HepG2 (cell line): ENCODE measurements around the gene RB1. TPM values are rescaled to one million over a fixed set of nuclear protein-coding genes. Genes with fewer than 3 reads are reported as not detected.

ENCODE experiments used
- ATAC-seq: fragments of 200-7000 bp; cut with Tn5 transposase; 3 replicates; pipeline ENCODE4 v1.9.1; 2020; ENCODE audit warnings: mild to moderate bottlenecking, moderate library complexity
- BruUV-seq: library from RNA; stranded (reverse); fragments of 400-500 nt; replicated peaks from 2 replicates; lab custom pipeline; 2021; lab: Mats Ljungman, UMichigan
- CTCF ChIA-PET: fragments of 300-600 bp; formaldehyde crosslinking; extraction: SDS; loops from one replicate; lab custom pipeline; 2021; ENCODE audit warnings: low total read pairs, inconsistent platforms, low intra/inter-chr PET ratio; lab: Yijun Ruan, JAX
- POLR2A ChIA-PET: fragments of 350-600 bp; sonication (Branson Sonifier 250); formaldehyde crosslinking; loops from one replicate; lab custom pipeline; 2020; ENCODE audit warnings: antibody characterized with exemption, inconsistent platforms; lab: Yijun Ruan, JAX
- DNase-seq: peaks from one replicate; pipeline ENCODE4 v3.0.0-alpha.2; 2015; ENCODE audit warnings: low spot score
- FAIRE-seq: peaks from 3 replicates; lab custom pipeline; 2011; peaks lifted over from hg19 to GRCh38; lab: Jason Lieb, UNC
- H2AFZ ChIP-seq: one replicate; pipeline ENCODE4 v1.6.1; 2011; ENCODE audit warnings: low read length, inconsistent platforms
- H3K27ac ChIP-seq: fragments of 300-600 bp; 3 replicates; pipeline ENCODE4 v1.8.0; 2011; ENCODE audit warnings: mixed run types, mild to moderate bottlenecking, mixed read lengths, low read length, inconsistent platforms; ENCODE audit not compliant: insufficient read depth; ENCODE audit errors: extremely low read length
- H3K27me3 ChIP-seq, 2 experiments: fragments of 200-600 bp in 1 of 2; 2 replicates in 1 of 2; 3 replicates in 1 of 2; pipeline versions ENCODE4 v1.6.0 to v1.8.0; 2011; ENCODE audit warnings: low read length in 2 of 2, mild to moderate bottlenecking in 2 of 2, moderate library complexity in 2 of 2, inconsistent platforms in 1 of 2; ENCODE audit not compliant: insufficient read depth in 2 of 2, control insufficient read depth in 1 of 2
- H3K36me3 ChIP-seq, 2 experiments: fragments of 200-600 bp in 1 of 2; replicated peaks in 1 of 2; 2 replicates in 1 of 2; 3 replicates in 1 of 2; pipeline versions ENCODE4 v1.5.1 to v1.8.0; 2011; ENCODE audit warnings: low read length in 2 of 2, inconsistent platforms in 1 of 2; ENCODE audit not compliant: insufficient read depth in 2 of 2, control insufficient read depth in 1 of 2
- H3K4me1 ChIP-seq: 2 replicates; pipeline ENCODE4 v1.5.1; 2012; ENCODE audit warnings: low read length, inconsistent platforms; ENCODE audit not compliant: insufficient read depth
- H3K4me2 ChIP-seq: 2 replicates; pipeline ENCODE4 v1.6.0; 2011; ENCODE audit warnings: low read depth, low read length, inconsistent platforms
- H3K4me3 ChIP-seq, 3 experiments: fragments of 200-600 bp in 1 of 3; sonication (generic), shearing (Covaris generic) in 1 of 3; replicated peaks in 1 of 3; 2 replicates each; pipeline ENCODE4 v1.5.1; 2011 to 2016; ENCODE audit warnings: low read length in 3 of 3, inconsistent platforms in 2 of 3, low read depth in 2 of 3, mild to moderate bottlenecking in 2 of 3, control low read depth in 1 of 3, mixed read lengths in 1 of 3; ENCODE audit not compliant: insufficient read depth in 1 of 3
- H3K79me2 ChIP-seq: one replicate; pipeline ENCODE4 v1.6.1; 2011; ENCODE audit warnings: low read length, inconsistent platforms; ENCODE audit not compliant: insufficient read depth
- H3K9ac ChIP-seq: 2 replicates; pipeline ENCODE4 v1.6.0; 2011; ENCODE audit warnings: mild to moderate bottlenecking, low read depth, low read length, inconsistent platforms; ENCODE audit not compliant: insufficient read depth
- H3K9me3 ChIP-seq: 2 replicates; pipeline ENCODE4 v1.5.1; 2012; ENCODE audit warnings: mild to moderate bottlenecking, low read length
- H4K20me1 ChIP-seq: 2 replicates; pipeline ENCODE4 v1.6.0; 2011; ENCODE audit warnings: inconsistent platforms, mild to moderate bottlenecking, low read length, moderate library complexity; ENCODE audit not compliant: insufficient read depth
- ATRX ChIP-seq: sonication (generic); formaldehyde crosslinking; IDR thresholded peaks from 2 replicates; pipeline ENCODE4 v1.4.0; 2020; ENCODE audit warnings: missing genetic modification reagents, borderline replicate concordance
- GTF3A ChIP-seq: sonication (generic); formaldehyde crosslinking; conservative IDR thresholded peaks from 2 replicates; pipeline ENCODE4 v1.4.0; 2020; ENCODE audit warnings: mild to moderate bottlenecking, missing genetic modification reagents
- MLLT10 ChIP-seq: sonication (generic); formaldehyde crosslinking; IDR thresholded peaks from 2 replicates; pipeline ENCODE4 v1.4.0; 2020; ENCODE audit warnings: missing genetic modification reagents
- MTA1 ChIP-seq: sonication (generic); formaldehyde crosslinking; IDR thresholded peaks from 2 replicates; pipeline ENCODE4 v1.4.0; 2020; ENCODE audit warnings: missing genetic modification reagents, mild to moderate bottlenecking, borderline replicate concordance
- POLR2G ChIP-seq: fragments of 200-400 bp; formaldehyde crosslinking; IDR thresholded peaks from 2 replicates; pipeline ENCODE4 v1.6.1; 2018; ENCODE audit warnings: mild to moderate bottlenecking, low read depth, low read length, moderate library complexity
- TEAD2 ChIP-seq: sonication (generic); formaldehyde crosslinking; IDR thresholded peaks from 2 replicates; pipeline ENCODE4 v1.9.0; 2021; ENCODE audit warnings: missing genetic modification reagents
- ZNF18 ChIP-seq: sonication (generic); formaldehyde crosslinking; IDR thresholded peaks from 2 replicates; pipeline ENCODE4 v1.8.0; 2022; ENCODE audit warnings: mild to moderate bottlenecking, missing genetic modification reagents; ENCODE audit not compliant: insufficient replicate concordance
- ZNF503 ChIP-seq: sonication (generic); formaldehyde crosslinking; IDR thresholded peaks from 2 replicates; pipeline ENCODE4 v1.4.0; 2020; ENCODE audit warnings: missing genetic modification reagents
- ZNF678 ChIP-seq: sonication (generic); formaldehyde crosslinking; IDR thresholded peaks from 2 replicates; pipeline ENCODE4 v1.4.0; 2020; ENCODE audit warnings: mild to moderate bottlenecking, missing genetic modification reagents
- ZNF883 ChIP-seq: sonication (generic); formaldehyde crosslinking; IDR thresholded peaks from 2 replicates; pipeline ENCODE4 v1.5.1; 2020; ENCODE audit warnings: mild to moderate bottlenecking, missing genetic modification reagents; ENCODE audit errors: not compliant biosample characterization
- WGBS: methylation state at CpG from one replicate; pipeline ENCODE4 v1.1.6; 2017; ENCODE audit warnings: low lambda C conversion rate; 5-methylcytosine and 5-hydroxymethylcytosine counted together
- in situ Hi-C: cut with HindIII; loops from 2 replicates; pipeline ENCODE4 v1.10.0; 2017; ENCODE audit warnings: low pct_unique_long_range_greater_than_20kb; ENCODE audit not compliant: extremely low pct_ligation_motif_present
- intact Hi-C: fragments of 100-400 bp; cut with micrococcal nuclease; formaldehyde crosslinking; loops from one replicate; pipeline ENCODE4 v1.10.0; 2022; ENCODE audit not compliant: unreplicated experiment
- polyA plus RNA-seq, 8 experiments: library from polyadenylated mRNA; depleted of rRNA in 3 of 8; stranded (reverse) in 7 of 8; unstranded in 1 of 8; fragments of >200 nt; fragmentation: Illumina TruSeq in 4 of 8; extraction: Trizol in 4 of 8; gene quantifications; 2 replicates each; pipeline versions ENCODE4 v1.2.1 to v1.2.3, GENCODE V29; 2011 to 2016; ENCODE audit warnings: low read depth in 4 of 8, missing spikeins in 1 of 8, mixed read lengths in 1 of 8; ENCODE audit not compliant: insufficient read depth in 1 of 8
- total RNA-seq, 5 experiments: library from RNA; depleted of rRNA; stranded (reverse); fragments of >200 nt; fragmentation: Illumina TruSeq; extraction: Trizol; gene quantifications; 2 replicates each; pipeline ENCODE4 v1.2.3, GENCODE V29; 2016; ENCODE audit warnings: low read depth in 1 of 5

RB1 gene
- total and polyA plus RNA-seq, 2 of the 13 experiments (the other 11 are each of a cell fraction or from before 2014, with no cell fraction given), result 15.6 to 23.7 TPM

DNA sequence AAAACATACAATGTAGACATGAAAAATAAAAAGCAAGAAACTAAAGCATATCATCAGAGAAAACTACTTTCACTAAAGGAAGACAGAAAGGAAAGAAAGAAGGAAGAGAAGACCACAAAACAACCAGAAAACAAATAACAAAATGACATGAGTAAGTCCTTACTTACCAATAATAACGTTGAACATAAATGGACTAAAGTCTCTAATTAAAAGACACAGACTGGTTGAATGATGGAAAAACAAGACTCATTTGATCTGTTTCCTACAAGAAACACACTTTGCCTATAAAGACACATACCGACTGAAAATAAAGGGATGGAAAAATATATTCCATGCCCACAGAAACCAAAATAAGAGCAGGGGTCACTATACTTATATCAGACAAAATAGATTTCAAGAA is 46.0 kb downstream of the RB1 start:
- Histone ChIP-seq H2AFZ (no peak overlapping the region), H3K27me3 (no peaks in the 10 kb centered on the region), H3K9ac (no peak overlapping the region), H3K4me3 (no peak overlapping the region), H3K27ac (no peak overlapping the region), H4K20me1 (no peaks in the 10 kb centered on the region), H3K9me3 (peaks cover 16% of the 10 kb centered on the region; the same call in 1 of the 2 replicates), H3K4me2 (no peak overlapping the region), H3K36me3 (peaks cover 1 to 16% of the 10 kb centered on the region in 2 experiments; a peak in 2 of 5 replicates), H3K79me2 (no peaks in the 10 kb centered on the region), H3K4me1 (peaks cover 6% of the 10 kb centered on the region)
- in situ Hi-C loops (no loop called here), intact Hi-C loops (no loop called here)
- POLR2A ChIA-PET, result no interaction called here
- CTCF ChIA-PET, result no interaction called here
- no peak for FAIRE-seq
- 99% methylated on average over 2 of the region's 2 CpGs for WGBS
- DNase-seq, result no peak
- no TSS peak for BruUV-seq
- no peak for ATAC-seq
- TF ChIP-seq POLR2G (no peak), ZNF18 (CRISPR knock-in tag) (no peak), ATRX (no peak), ZNF678 (CRISPR knock-in tag) (no peak), MTA1 (CRISPR knock-in tag) (no peak), ZNF503 (CRISPR knock-in tag) (no peak), TEAD2 (CRISPR knock-in tag) (no peak), GTF3A (CRISPR knock-in tag) (no peak), ZNF883 (CRISPR knock-in tag) (no peak), MLLT10 (CRISPR knock-in tag) (no peak)
